Heart right ventricle (tissue), 16 donors: Measurements from ENCODE around the gene RAI14. TPM values are rescaled to one million over a fixed set of nuclear protein-coding genes. Genes with fewer than 3 reads are reported as not detected.

Experiments
- ATAC-seq, 8 donors: fragments of 200-7000 bp; cut with Tn5 transposase; one replicate each; pipeline ENCODE4 v1.9.1; 2020; ENCODE audit warnings: mild to moderate bottlenecking in 8 of 8, moderate library complexity in 8 of 8, moderate number of reproducible peaks in 1 of 8
- DNase-seq, 2 donors: peaks; one replicate each; pipeline ENCODE4 v3.0.0-alpha.2; 2020
- H3K27ac ChIP-seq, 10 donors: fragments of 200-600 bp; sonication (generic) in 2 of 10; one replicate each; pipeline versions ENCODE4 v1.5.0 to v1.8.0; 2020 to 2022; ENCODE audit warnings: mild to moderate bottlenecking in 3 of 10
- H3K27me3 ChIP-seq, 7 donors: fragments of 200-600 bp; one replicate each; pipeline ENCODE4 v1.8.0; 2021 to 2022; ENCODE audit warnings: mild to moderate bottlenecking in 2 of 7
- H3K36me3 ChIP-seq, 9 donors: fragments of 200-600 bp; sonication (generic) in 1 of 9; one replicate each; pipeline versions ENCODE4 v1.5.0 to v1.8.0; 2020 to 2022; ENCODE audit warnings: mild to moderate bottlenecking in 2 of 9
- H3K4me1 ChIP-seq, 9 donors: fragments of 200-600 bp; sonication (generic) in 1 of 9; one replicate each; pipeline versions ENCODE4 v1.5.0 to v1.8.0; 2020 to 2022; ENCODE audit warnings: mild to moderate bottlenecking in 4 of 9
- H3K4me3 ChIP-seq, 10 donors: fragments of 200-600 bp; sonication (generic) in 2 of 10; one replicate each; pipeline versions ENCODE4 v1.5.0 to v1.8.0; 2020 to 2022; ENCODE audit warnings: mild to moderate bottlenecking in 7 of 10, moderate library complexity in 2 of 10
- H3K9me3 ChIP-seq, 11 donors: fragments of 200-600 bp in 10 of 11; sonication (generic) in 2 of 11; one replicate each; pipeline versions ENCODE4 v1.5.0 to v1.8.0; 2013 to 2022; ENCODE audit warnings: mild to moderate bottlenecking in 2 of 11, control low read depth in 1 of 11, moderate library complexity in 1 of 11
- WGBS, 2 donors: extraction: QIAGEN DNeasy Blood & Tissue Kit; methylation state at CpG; one replicate each; pipeline ENCODE4 v1.1.7; 2013; ENCODE audit warnings: inconsistent platforms in 1 of 2; 5-methylcytosine and 5-hydroxymethylcytosine counted together
- intact Hi-C, 10 donors: fragments of 100-400 bp; cut with DNase I; formaldehyde crosslinking; loops; one replicate each; pipeline versions ENCODE4 v1.11.1 to v1.14.2; 2022
- polyA plus RNA-seq, 2 donors: library from polyadenylated mRNA; stranded (reverse); fragments of 200-250 nt; gene quantifications; one replicate each; pipeline ENCODE4 v1.2.3, GENCODE V29; 2013
- total RNA-seq, 10 donors: library from RNA; stranded (reverse); fragmentation: NEBNext Ultra II Directional in 3 of 10; extraction: Animal tissue kit (Norgen Biotek cat#: 25700) in 3 of 10; gene quantifications; one replicate each; pipeline versions ENCODE4 v1.2.1 to v1.2.4, GENCODE V29; 2021 to 2023
- TF ChIP-seq, protein P1 (sequence below), 9 donors: fragments of 200-600 bp; sonication (generic) in 2 of 9; IDR thresholded peaks; one replicate each; pipeline versions ENCODE4 v1.5.0 to v1.8.0; 2021 to 2022; ENCODE audit warnings: antibody characterized with exemption in 9 of 9, mild to moderate bottlenecking in 5 of 9, moderate library complexity in 1 of 9
- donor health status: Arrhythmogenic right ventricular cardiomyopathy.
- donor health status: ischemic (EF 13 %, LVEDD 7.1; RV severe dilation, severe dysfunction).
- donor health status: healthy with polysubstance abuse.
- donor health status: DM: no; HTN: yes; CAD: no.
- donor health status: DM: no; HTN: no; CAD: no.
- donor health status: ischemic (EF 25% LVEDD 6.9; RV normal size, moderate dysfunction).
- donor health status: ischemic (EF 25% LVEDD 5.7; RV mildly dilated, moderate dysfunction).
- donor health status: healthy.
- donor health status: DM: yes; HTN: yes; CAD: no.
- donor health status: Ischemic cardiomyopathy.
- donor health status: ischemic (EF 35%, LVEDD 5.7; RV mildly dilated, moderate dysfunction).
- donor health status: nonischemic (EF 11% LVEDD 7.7; RV severe dilation, severe dysfunction).
- donor health status: DM: yes; HTN: yes; CAD: no.
- donor health status: PGD.
- donor health status: ischemic (EF 29% LVEDD 5.4; RV normal size, mild dysfunction).
- donor health status: nonischemic (EF 23%, LVEDD 6.1; RV moderate dilation, normal function).

RAI14 gene
- total and polyA plus RNA-seq, 12 donors = 3.3 to 25.5 (median 9.3) TPM

DNA sequence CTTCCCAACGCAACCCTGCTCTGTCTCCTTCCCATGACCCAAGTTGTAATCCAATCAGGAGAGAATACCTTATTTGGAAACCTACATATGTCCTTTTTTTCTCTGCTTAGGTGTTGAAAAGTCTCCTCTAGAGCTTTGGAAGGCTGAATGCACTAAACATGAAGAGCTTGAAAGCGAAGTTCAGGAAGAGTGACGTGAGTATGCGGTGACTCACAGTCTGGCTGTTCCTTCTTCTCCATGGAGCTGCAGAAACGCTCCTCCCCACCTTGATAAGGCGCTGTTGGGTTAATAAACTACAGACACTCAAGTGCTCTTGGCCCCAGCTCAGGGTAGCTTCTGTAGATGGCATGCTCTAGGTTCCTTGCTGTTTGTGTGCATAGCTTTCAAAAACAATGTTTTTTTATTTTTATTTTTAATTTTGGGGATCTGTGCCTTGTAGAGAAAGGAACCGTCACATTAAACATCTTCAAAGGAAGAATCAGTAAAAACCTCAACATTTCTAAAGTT is 30.7 kb downstream of the RAI14 start:
- Histone ChIP-seq H3K4me3 (peak overlapping the region in 2 of 10 donors; percentile 7 to 8), H3K4me1 (peaks cover 4 to 61% (median 28%) of the 10 kb centered on the region in 9 donors), H3K9me3 (no peaks in the 10 kb centered on the region), H3K36me3 (peaks cover 0 to 8% (median 0%) of the 10 kb centered on the region in 9 donors), H3K27ac (peak overlapping the region in 5 of 10 donors; percentile 14 to 58 (median 31)), H3K27me3 (no peaks in the 10 kb centered on the region)
- intact Hi-C loops = no loop called here
- peak; percentile 75 to 98 (median 92) for ATAC-seq
- peak; percentile 42 to 83 for DNase-seq
- 27% methylated on average over 7 of the region's 7 CpGs for WGBS, 2 donors
- TF ChIP-seq, protein P1, sequence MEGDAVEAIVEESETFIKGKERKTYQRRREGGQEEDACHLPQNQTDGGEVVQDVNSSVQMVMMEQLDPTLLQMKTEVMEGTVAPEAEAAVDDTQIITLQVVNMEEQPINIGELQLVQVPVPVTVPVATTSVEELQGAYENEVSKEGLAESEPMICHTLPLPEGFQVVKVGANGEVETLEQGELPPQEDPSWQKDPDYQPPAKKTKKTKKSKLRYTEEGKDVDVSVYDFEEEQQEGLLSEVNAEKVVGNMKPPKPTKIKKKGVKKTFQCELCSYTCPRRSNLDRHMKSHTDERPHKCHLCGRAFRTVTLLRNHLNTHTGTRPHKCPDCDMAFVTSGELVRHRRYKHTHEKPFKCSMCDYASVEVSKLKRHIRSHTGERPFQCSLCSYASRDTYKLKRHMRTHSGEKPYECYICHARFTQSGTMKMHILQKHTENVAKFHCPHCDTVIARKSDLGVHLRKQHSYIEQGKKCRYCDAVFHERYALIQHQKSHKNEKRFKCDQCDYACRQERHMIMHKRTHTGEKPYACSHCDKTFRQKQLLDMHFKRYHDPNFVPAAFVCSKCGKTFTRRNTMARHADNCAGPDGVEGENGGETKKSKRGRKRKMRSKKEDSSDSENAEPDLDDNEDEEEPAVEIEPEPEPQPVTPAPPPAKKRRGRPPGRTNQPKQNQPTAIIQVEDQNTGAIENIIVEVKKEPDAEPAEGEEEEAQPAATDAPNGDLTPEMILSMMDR (IDR thresholded peaks at IDR 0.05) = peak in 2 of 9 donors; percentile 13 to 22

DNA sequence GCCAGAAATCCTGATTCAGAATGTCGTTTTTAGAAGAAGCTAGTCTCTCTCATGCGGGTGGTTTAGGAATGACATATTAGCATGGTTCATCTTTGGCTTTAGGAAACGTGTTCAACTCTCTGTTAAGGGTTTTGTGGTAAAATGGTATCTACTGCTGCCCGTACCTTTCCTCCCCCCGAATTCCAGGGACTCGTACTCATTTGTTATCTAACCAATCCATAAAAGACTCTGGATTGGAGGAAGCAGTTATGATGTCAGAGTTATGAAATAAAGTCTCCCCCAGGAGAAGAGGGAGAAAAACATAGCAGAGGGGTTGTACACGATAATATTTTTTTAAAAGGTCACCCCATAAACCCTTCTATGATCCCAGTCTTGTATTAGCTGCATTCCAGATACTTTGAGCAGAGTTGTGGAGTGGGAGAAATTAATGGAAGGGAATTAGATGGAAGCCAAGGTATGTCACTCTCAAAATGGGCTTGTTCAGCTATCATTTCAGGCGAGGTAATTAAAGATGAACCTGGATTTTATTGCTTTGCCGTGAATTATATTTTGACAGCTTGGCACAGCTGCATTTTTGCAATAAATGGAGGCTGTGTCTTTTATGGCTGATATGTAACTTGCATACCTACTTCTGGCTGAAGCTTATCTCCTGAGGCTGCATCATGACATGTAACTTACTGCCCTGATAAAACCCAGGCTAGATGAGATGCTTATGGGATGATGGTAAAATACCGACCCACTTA is 31.3 kb downstream of the RAI14 start:
- 48 to 61% methylated on average over 10 of the region's 10 CpGs for WGBS, 2 donors
- peaks cover 4 to 61% (median 28%) of the 10 kb centered on the region in 9 donors for H3K4me1 ChIP-seq
- peak overlapping the region in 4 of 10 donors; percentile 27 to 58 (median 34) for H3K27ac ChIP-seq
- ATAC-seq = peak in 2 of 8 donors; percentile 17 to 27
- TF ChIP-seq, protein P1 (IDR thresholded peaks at IDR 0.05) = no peak
- intact Hi-C loops = no loop called here
- peaks cover 0 to 8% (median 0%) of the 10 kb centered on the region in 9 donors for H3K36me3 ChIP-seq
- no peak for DNase-seq
- H3K4me3 ChIP-seq = peak overlapping the region in 1 of 10 donors; percentile 7
- no peaks in the 10 kb centered on the region for H3K9me3 ChIP-seq
- no peaks in the 10 kb centered on the region for H3K27me3 ChIP-seq

GRCh38 chr5:34688015-34688810 is 32.1 kb downstream of the RAI14 start:
- no peaks in the 10 kb centered on the region for H3K9me3 ChIP-seq
- H3K4me1 ChIP-seq = peaks cover 4 to 57% (median 28%) of the 10 kb centered on the region in 9 donors
- no peak overlapping the region for H3K4me3 ChIP-seq
- H3K36me3 ChIP-seq = peaks cover 0 to 8% (median 0%) of the 10 kb centered on the region in 9 donors
- H3K27me3 ChIP-seq = no peaks in the 10 kb centered on the region
- DNase-seq = no peak
- no peak for ATAC-seq
- TF ChIP-seq, protein P1 (IDR thresholded peaks at IDR 0.05) = no peak
- intact Hi-C loops = no loop called here
- WGBS, 2 donors = 80 to 81% methylated on average over 7 of the region's 7 CpGs
- H3K27ac ChIP-seq = peak overlapping the region in 2 of 10 donors; percentile 37 to 58

- no peak overlapping the region for H3K4me3 ChIP-seq
- H3K27me3 ChIP-seq = no peaks in the 10 kb centered on the region
- intact Hi-C loops = no loop called here
- no peak overlapping the region for H3K27ac ChIP-seq
- DNase-seq = no peak
- H3K4me1 ChIP-seq = peaks cover 0 to 57% (median 31%) of the 10 kb centered on the region in 9 donors
- peaks cover 0 to 11% (median 0%) of the 10 kb centered on the region in 9 donors for H3K36me3 ChIP-seq
- 80 to 82% methylated on average over 8 of the region's 8 CpGs for WGBS, 2 donors
- H3K9me3 ChIP-seq = no peaks in the 10 kb centered on the region
- ATAC-seq = no peak
- TF ChIP-seq, protein P1 (IDR thresholded peaks at IDR 0.05) = no peak
These were observed 34.2 kb downstream of the RAI14 start for GRCh38 chr5:34690301-34690700.
